ENCODE measurements around the gene SCMH1.

- TF ChIP-seq CTCF (IDR thresholded peaks at IDR 0.05) (no peak), EP300 (IDR thresholded peaks at IDR 0.05) (no peak)
Measured at GRCh38 chr1:41164727-41165126, 77.4 kb downstream of the SCMH1 start.

All from tibial nerve (tissue), 4 donors.